GM12864 (cell line): ENCODE data around the gene PREX1.

Experiments used
- DNase-seq: peaks from one replicate; pipeline ENCODE4 v3.0.0-alpha.2; 2011; ENCODE audit warnings: low read depth
- H3K4me3 ChIP-seq: 2 replicates; pipeline ENCODE4 v1.5.1; 2011; ENCODE audit warnings: mild to moderate bottlenecking, low read depth, low read length, control low read depth
- CTCF ChIP-seq: IDR thresholded peaks from 2 replicates; pipeline ENCODE4 v1.5.1; 2011; ENCODE audit warnings: low read depth, mild to moderate bottlenecking, moderate library complexity, low read length, control low read depth, inconsistent platforms; ENCODE audit errors: missing control alignments

The PREX1 gene

DNA sequence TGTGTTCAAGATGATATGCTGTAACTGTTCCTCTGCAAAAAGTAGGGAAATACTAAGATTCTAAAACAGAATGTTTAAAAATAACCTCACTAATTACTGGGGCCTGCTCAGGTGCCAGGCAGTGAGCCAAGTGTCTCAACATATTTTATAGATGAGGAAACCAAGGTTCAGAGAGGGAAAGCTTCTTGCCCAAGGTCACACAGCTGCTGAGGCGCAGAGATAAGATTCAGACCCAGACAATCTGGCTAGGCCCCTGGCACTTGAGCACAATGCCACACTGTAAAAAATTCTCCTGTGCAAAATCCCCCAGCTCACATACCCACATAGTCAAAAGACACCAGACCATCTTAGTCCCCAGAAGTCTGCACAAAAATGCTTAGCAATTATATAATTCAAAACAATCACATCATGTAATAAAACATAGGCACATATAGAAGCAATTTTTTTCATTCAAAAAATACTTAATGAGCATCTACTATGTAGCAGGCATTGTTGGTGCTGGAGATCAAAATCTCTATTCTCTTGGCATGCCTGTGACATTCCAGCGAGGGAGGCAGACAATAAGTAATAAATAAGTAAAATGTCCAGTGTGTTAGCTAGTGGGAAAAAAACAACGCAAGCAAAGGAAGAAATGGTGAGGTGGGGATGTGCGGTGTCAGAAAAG, 10.3 kb downstream of the PREX1 start:
- H3K4me3 ChIP-seq, result no peak overlapping the region
- no peak for DNase-seq
- no peak for TF ChIP-seq CTCF

DNA sequence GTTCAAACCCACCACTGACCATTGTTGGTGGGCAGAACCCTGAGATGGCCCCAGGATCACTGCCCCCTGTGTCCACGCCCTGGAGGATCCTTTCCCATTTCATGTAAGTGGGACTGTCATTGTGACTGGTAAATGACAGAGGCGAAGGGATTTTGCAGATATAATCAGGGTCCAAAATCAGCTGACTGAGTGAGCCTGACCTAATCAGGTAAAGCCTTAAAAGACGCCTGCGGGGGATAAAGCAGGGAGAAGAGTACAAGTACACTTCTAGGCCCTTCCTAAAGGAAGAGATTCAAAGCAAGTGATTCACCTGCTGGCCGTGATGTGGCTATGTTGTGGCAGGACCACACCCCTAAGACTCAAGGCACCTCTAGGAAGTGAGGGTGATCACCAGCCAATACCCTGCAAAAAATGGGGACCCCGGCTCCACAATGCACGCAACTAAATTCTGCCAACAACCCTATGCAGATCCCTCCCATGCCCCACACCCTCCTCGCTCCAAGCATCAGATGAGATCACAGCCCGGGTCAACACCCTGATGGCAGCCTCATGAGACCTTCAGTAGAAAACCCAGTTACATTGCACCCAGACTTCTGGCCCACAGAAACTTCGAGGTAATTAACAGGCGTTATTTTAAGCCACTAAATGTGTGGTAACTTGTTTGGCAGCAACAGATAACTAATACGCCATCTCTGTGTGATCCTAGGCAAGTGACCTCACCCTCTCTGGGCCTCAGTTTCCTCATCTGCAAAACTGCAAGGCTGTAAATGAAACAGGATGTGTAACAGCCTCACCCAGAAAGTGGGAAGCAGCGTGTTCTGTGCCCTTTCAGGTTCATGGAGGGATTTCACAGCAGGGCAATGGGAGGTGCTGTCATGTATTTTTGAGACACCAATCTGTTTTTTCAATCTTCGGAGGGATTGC, 11.3 kb downstream of the PREX1 start:
- no peak for DNase-seq
- no peak for TF ChIP-seq CTCF
- no peak overlapping the region for H3K4me3 ChIP-seq

- H3K4me3 ChIP-seq, result no peak overlapping the region
- TF ChIP-seq CTCF, result no peak
- no peak for DNase-seq
These were observed 12.3 kb downstream of the PREX1 start for GRCh38 chr20:48815537-48815936.

DNA sequence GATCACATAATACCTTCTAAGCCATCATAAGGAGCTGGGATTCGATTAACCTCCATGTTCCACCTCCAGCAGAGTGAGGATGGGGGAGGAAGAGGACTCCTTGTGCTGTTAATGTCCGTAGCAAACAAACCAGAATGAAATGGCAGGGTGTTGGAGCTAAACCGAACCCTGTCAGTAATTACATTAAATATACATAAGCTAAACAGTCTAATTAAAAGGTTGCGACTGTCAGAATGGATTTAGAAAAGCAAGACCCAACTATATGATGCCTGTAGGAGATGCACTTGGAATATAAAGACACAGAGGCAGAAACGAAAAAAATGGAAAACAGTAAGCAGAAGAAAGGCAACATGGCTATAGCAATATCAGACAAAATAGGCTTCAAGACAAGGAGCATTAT, 13.2 kb downstream of the PREX1 start:
- H3K4me3 ChIP-seq, result no peak overlapping the region
- no peak for DNase-seq
- no peak for TF ChIP-seq CTCF

GRCh38 chr20:48813930-48814546, 13.8 kb downstream of the PREX1 start:
- no peak for TF ChIP-seq CTCF
- DNase-seq, result no peak
- no peak overlapping the region for H3K4me3 ChIP-seq

GRCh38 chr20:48813446-48813747, 14.4 kb downstream of the PREX1 start:
- TF ChIP-seq CTCF, result no peak

More at GRCh38 chr20:48813446-48813747, 14.4 kb downstream of the PREX1 start:
- DNase-seq, result no peak
- H3K4me3 ChIP-seq, result no peak overlapping the region
